Smooth muscle cell of the coronary artery (primary cell): ENCODE data around the gene CDKN2B. TPM values are rescaled to one million over a fixed set of nuclear protein-coding genes. Genes with fewer than 3 reads are reported as not detected.

Source experiments
- total RNA-seq: library from RNA; depleted of rRNA; stranded (reverse); fragments of >200 nt; gene quantifications from 2 replicates; pipeline ENCODE4 v1.2.3, GENCODE V29; 2014; ENCODE audit warnings: low replicate concordance

CDKN2B gene
- total RNA-seq: 11.2 and 60.2 TPM in 2 replicates

GRCh38 chr9:22008717-22009505 is at the start of gene CDKN2B:
TSS of gene CDKN2B (minus strand) at chr9:22009305. CDS start at chr9:22008953, 352 bp downstream.

GRCh38 chr9:21994556-21995005 is 14.5 kb downstream of the CDKN2B start, which contains the start of gene CDKN2B-AS1:
TSS of gene CDKN2B-AS1 (plus strand) at chr9:21994791.

GRCh38 chr9:21993893-21994555 is 15.1 kb downstream of the CDKN2B start, which contains the start of gene CDKN2A:
TSS of gene CDKN2A (minus strand) at chr9:21994392.

Other genes starting within 250 kb of the CDKN2B start
- gene MTAP, start 206.7 kb downstream of the CDKN2B start, total RNA-seq: 14.0 and 20.6 TPM in 2 replicates
- gene CDKN2A, start 14.9 kb downstream of the CDKN2B start, total RNA-seq: 19.0 and 44.6 TPM in 2 replicates
- 2.7 and 2.9 TPM in 2 replicates for gene CDKN2B-AS1, start 14.5 kb downstream of the CDKN2B start, total RNA-seq